Measurements from ENCODE around the gene SOX30.

The SOX30 gene

GRCh38 chr5:157578079-157578780 is 74.0 kb downstream of the SOX30 start:
- DNase-seq (ENCODE audit: low read depth) = no peak
- no peak overlapping the region for H3K4me3 ChIP-seq (ENCODE audit: low read depth, low read length)
- in situ Hi-C loops (cut with HindIII; ENCODE audit: low sequenced_read_pairs) = no loop called here
- no peak for TF ChIP-seq CTCF (IDR thresholded peaks at IDR 0.05; ENCODE audit: low read depth, low read length, missing control alignments)

GRCh38 chr5:157576678-157577077 is 75.6 kb downstream of the SOX30 start:
- H3K4me3 ChIP-seq (ENCODE audit: low read depth, low read length) = no peak overlapping the region
- in situ Hi-C loops (cut with HindIII; ENCODE audit: low sequenced_read_pairs) = no loop called here
- DNase-seq (ENCODE audit: low read depth) = no peak
- TF ChIP-seq CTCF (IDR thresholded peaks at IDR 0.05; ENCODE audit: low read depth, low read length, missing control alignments) = no peak

Data from astrocyte of the cerebellum (primary cell).